AG04450 (cell line): Measurements from ENCODE around the gene NR0B1. TPM values are rescaled to one million over a fixed set of nuclear protein-coding genes. Genes with fewer than 3 reads are reported as not detected.

Experiments
- CTCF ChIA-PET: fragments of 300-600, 350-600 bp; formaldehyde crosslinking; extraction: SDS; loops from one replicate; lab custom pipeline; 2022; ENCODE audit warnings: antibody characterized with exemption, inconsistent platforms; lab: Charles Lee
- POLR2A ChIA-PET: fragments of 350-600 bp; formaldehyde crosslinking; extraction: SDS; loops from one replicate; lab custom pipeline; 2021; ENCODE audit warnings: antibody characterized with exemption, inconsistent platforms; lab: Yijun Ruan, JAX
- DNase-seq: peaks from one replicate; pipeline ENCODE4 v3.0.0-alpha.2; 2011; ENCODE audit warnings: low read depth, low spot score
- H3K27ac ChIP-seq: one replicate; pipeline ENCODE4 v1.5.1; 2012; ENCODE audit warnings: low read depth, low read length, control low read depth
- H3K27me3 ChIP-seq: one replicate; pipeline ENCODE4 v1.6.0; 2012; ENCODE audit warnings: low read length; ENCODE audit not compliant: control insufficient read depth, insufficient read depth
- H3K4me3 ChIP-seq: 2 replicates; pipeline ENCODE4 v1.5.1; 2011; ENCODE audit warnings: mild to moderate bottlenecking, low read depth, low read length, control low read depth
- H3K9me3 ChIP-seq: 2 replicates; pipeline ENCODE4 v1.5.1; 2012; ENCODE audit warnings: low read length; ENCODE audit not compliant: control insufficient read depth, insufficient read depth
- CTCF ChIP-seq: IDR thresholded peaks from 2 replicates; pipeline ENCODE4 v1.5.1; 2011; ENCODE audit warnings: low read depth, low read length, control low read depth, inconsistent platforms
- polyA plus RNA-seq: library from polyadenylated mRNA; depleted of rRNA; stranded (reverse); fragments of >200 nt; gene quantifications from 2 replicates; pipeline ENCODE4 v1.2.3, GENCODE V29; 2011

The NR0B1 gene
- polyA plus RNA-seq, 1 experiment = 0.12 TPM

GRCh38 chrX:30317308-30317707 is 8.1 kb upstream of the NR0B1 start:
- POLR2A ChIA-PET = no interaction called here
- DNase-seq = no peak
- no peak overlapping the region for H3K27ac ChIP-seq
- TF ChIP-seq CTCF = no peak
- H3K27me3 ChIP-seq = no peaks in the 10 kb centered on the region
- H3K9me3 ChIP-seq = no peaks in the 10 kb centered on the region
- CTCF ChIA-PET = no interaction called here
- no peak overlapping the region for H3K4me3 ChIP-seq

GRCh38 chrX:30313322-30313721 is 4.1 kb upstream of the NR0B1 start:
- Histone ChIP-seq H3K4me3 (no peak overlapping the region), H3K27ac (no peak overlapping the region), H3K27me3 (peaks cover 7% of the 10 kb centered on the region), H3K9me3 (no peaks in the 10 kb centered on the region; the same call in 1 of the 2 replicates)
- no peak for TF ChIP-seq CTCF
- DNase-seq = no peak
- POLR2A ChIA-PET = no interaction called here
- CTCF ChIA-PET = no interaction called here

GRCh38 chrX:30312858-30313257 is 3.7 kb upstream of the NR0B1 start:
- no peak for DNase-seq
- H3K9me3 ChIP-seq = no peaks in the 10 kb centered on the region; the same call in 1 of the 2 replicates
- H3K4me3 ChIP-seq = no peak overlapping the region
- POLR2A ChIA-PET = no interaction called here
- no peak overlapping the region for H3K27ac ChIP-seq
- peaks cover 7% of the 10 kb centered on the region for H3K27me3 ChIP-seq
- no peak for TF ChIP-seq CTCF
- CTCF ChIA-PET = no interaction called here

- no peak for TF ChIP-seq CTCF
- ChIA-PET CTCF (no interaction called here), POLR2A (no interaction called here)
- no peaks in the 10 kb centered on the region; the same call in 1 of the 2 replicates for H3K9me3 ChIP-seq
- H3K27ac ChIP-seq = no peak overlapping the region
- no peak for DNase-seq
- no peak overlapping the region for H3K4me3 ChIP-seq
- H3K27me3 ChIP-seq = peaks cover 7% of the 10 kb centered on the region
Measured at GRCh38 chrX:30310429-30311206, 1.4 kb upstream of the NR0B1 start.
